H1 (cell line): ENCODE results near the gene TSC22D1. TPM values are rescaled to one million over a fixed set of nuclear protein-coding genes. Genes with fewer than 3 reads are reported as not detected.

ENCODE experiments used
- ATF2 ChIP-seq: IDR thresholded peaks from 2 replicates; pipeline ENCODE4 v1.6.1; 2012; ENCODE audit warnings: low read length, inconsistent platforms
- CBX8 ChIP-seq: fragments of 300-800, 300-1000 bp; sonication (generic); IDR thresholded peaks from 2 replicates; pipeline ENCODE4 v1.7.1; 2016; ENCODE audit warnings: low read depth, low read length, borderline replicate concordance
- CHD1 ChIP-seq: IDR thresholded peaks from 2 replicates; pipeline ENCODE4 v1.6.1; 2012; ENCODE audit warnings: low read depth, low read length, improper control_type of control experiment
- CHD7 ChIP-seq: fragments of 300-600 bp; sonication (generic); IDR thresholded peaks from 2 replicates; pipeline ENCODE4 v1.7.1; 2012; ENCODE audit warnings: low read length, moderate library complexity, mild to moderate bottlenecking, inconsistent platforms; ENCODE audit not compliant: insufficient replicate concordance
- KDM1A ChIP-seq: fragments of 200-600, 300-600 bp; sonication (generic); IDR thresholded peaks from 2 replicates; pipeline ENCODE4 v1.7.1; 2016; ENCODE audit warnings: mild to moderate bottlenecking, low read length, borderline replicate concordance
- NRF1 ChIP-seq: IDR thresholded peaks from 2 replicates; pipeline ENCODE4 v1.6.1; 2011; ENCODE audit warnings: mild to moderate bottlenecking, low read depth, low read length, improper control_type of control experiment
- POLR2A ChIP-seq, 2 experiments: IDR thresholded peaks; 1 replicate in 1 of 2; 2 replicates in 1 of 2; pipeline ENCODE4 v1.6.1; 2011; ENCODE audit warnings: low read depth in 2 of 2, low read length in 2 of 2, mild to moderate bottlenecking in 2 of 2; ENCODE audit errors: control extremely low read depth in 1 of 2
- RAD21 ChIP-seq, 2 experiments: IDR thresholded peaks in 1 of 2; conservative IDR thresholded peaks in 1 of 2; 2 replicates each; pipeline ENCODE4 v1.6.1; 2011; ENCODE audit warnings: low read depth in 2 of 2, low read length in 2 of 2, improper control_type of control experiment in 1 of 2, inconsistent platforms in 1 of 2, mild to moderate bottlenecking in 1 of 2, moderate library complexity in 1 of 2
- TEAD4 ChIP-seq: IDR thresholded peaks from 2 replicates; pipeline ENCODE4 v1.6.1; 2012; ENCODE audit warnings: low read depth, low read length, inconsistent platforms, mixed read lengths
- YY1 ChIP-seq: IDR thresholded peaks from 2 replicates; pipeline ENCODE4 v1.6.1; 2011; ENCODE audit warnings: low read depth, mild to moderate bottlenecking, low read length
- ZNF274 ChIP-seq: IDR thresholded peaks from 2 replicates; pipeline ENCODE4 v1.7.0; 2012; ENCODE audit warnings: low read length, borderline replicate concordance; ENCODE audit errors: extremely low read depth
- polyA plus RNA-seq, 7 experiments: library from polyadenylated mRNA; depleted of rRNA in 3 of 7; stranded (reverse) in 5 of 7; unstranded in 2 of 7; fragments of >200 nt in 5 of 7; fragments of 200-250 nt in 2 of 7; gene quantifications; 1 replicate in 5 of 7; 2 replicates in 1 of 7; 4 replicates in 1 of 7; pipeline versions ENCODE4 v1.2.1 to v1.2.3, GENCODE V29; 2011 to 2013; ENCODE audit warnings: missing spikeins in 2 of 7, mixed read lengths in 2 of 7
- total RNA-seq: library from RNA; stranded (reverse); fragmentation: NEBNext Ultra II Directional; extraction: Animal tissue kit (Norgen Biotek cat#: 25700); gene quantifications from 2 replicates; pipeline ENCODE4 v1.2.1, GENCODE V29; 2021

TSC22D1 gene
- total and polyA plus RNA-seq, 2 of the 8 experiments (the other 6 are each of a cell fraction or from before 2014, with no cell fraction given), result 52.6 to 80.9 TPM

- no peak for TF ChIP-seq CHD7
- no peak for TF ChIP-seq NRF1
- no peak for TF ChIP-seq ATF2
- no peak for TF ChIP-seq POLR2A (IDR thresholded peaks at IDR 0.05; ENCODE audit: control extremely low read depth in 1 of 2, low read depth in 2 of 2, low read length in 2 of 2)
- no peak for TF ChIP-seq YY1
- TF ChIP-seq RAD21 (IDR thresholded peaks at IDR 0.05 in 1 of 2, conservative IDR thresholded peaks at IDR 0.05 in 1 of 2; ENCODE audit: low read depth in 2 of 2, low read length in 2 of 2), result no peak
- TF ChIP-seq ZNF274, result no peak
- TF ChIP-seq CHD1, result no peak
- TF ChIP-seq CBX8, result no peak
- no peak for TF ChIP-seq KDM1A
- no peak for TF ChIP-seq TEAD4
Observed at GRCh38 chr13:44487989-44488388, 88.1 kb downstream of the TSC22D1 start (continued).
